WI38 (cell line): ENCODE data around the gene FETUB.
"Not testable (repeated sequence)": the region's sequence is repeated elsewhere in the genome, so short reads cannot be mapped to it uniquely, and the experiment has no call there.

ENCODE experiments used
- H3K4me3 ChIP-seq: 2 replicates; pipeline ENCODE4 v1.5.1; 2011; ENCODE audit warnings: low read depth, mild to moderate bottlenecking, control low read depth, low read length
- CTCF ChIP-seq: IDR thresholded peaks from 2 replicates; pipeline ENCODE4 v1.5.1; 2012; ENCODE audit warnings: low read depth, mild to moderate bottlenecking, control low read depth, low read length

The FETUB gene

DNA sequence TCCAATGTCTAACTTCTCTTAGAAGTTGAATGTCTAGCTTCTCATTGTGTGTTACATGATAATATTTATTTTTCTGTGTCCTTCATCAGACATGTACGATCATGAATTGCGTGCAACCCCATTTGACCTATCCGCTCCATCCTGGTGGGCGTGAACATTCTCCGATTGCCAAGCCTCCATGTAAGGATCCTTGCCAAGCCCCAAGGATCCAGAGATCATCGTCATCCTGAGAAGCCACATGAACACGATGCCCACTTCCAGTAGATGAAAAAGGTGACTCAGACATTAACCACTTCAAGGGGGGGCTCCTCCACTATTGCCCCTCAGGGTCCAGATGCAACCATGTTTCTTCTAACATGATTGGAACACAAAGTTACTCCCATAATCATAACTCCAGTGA, 51.5 kb downstream of the FETUB start:
- no peak overlapping the region for H3K4me3 ChIP-seq
- no peak for TF ChIP-seq CTCF

- H3K4me3 ChIP-seq: no peak overlapping the region
- no peak for TF ChIP-seq CTCF
Observed at GRCh38 chr3:186693843-186694242, 53.6 kb downstream of the FETUB start.

- no peak for TF ChIP-seq CTCF
- H3K4me3 ChIP-seq: no peak overlapping the region
Observed at GRCh38 chr3:186694288-186695032, 54.3 kb downstream of the FETUB start.

DNA sequence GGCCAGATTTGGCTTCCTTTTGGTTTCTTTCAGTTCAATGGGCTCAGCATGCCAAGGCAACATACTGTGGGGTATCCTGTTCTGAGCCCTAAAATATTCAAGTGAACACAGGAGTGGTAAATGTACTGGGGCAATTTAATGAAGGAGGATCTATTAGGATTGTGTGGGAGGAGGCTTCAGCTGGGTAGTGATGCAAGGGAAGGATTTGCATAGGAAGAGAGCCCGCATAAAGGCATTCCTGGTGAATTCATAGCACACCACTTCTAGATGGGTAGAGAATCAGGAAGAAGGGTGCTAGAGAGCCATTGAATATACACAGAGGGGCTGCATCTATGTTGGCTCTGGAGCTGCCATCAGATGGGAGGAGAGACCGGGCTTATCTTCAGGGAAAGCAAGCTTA, 56.3 kb downstream of the FETUB start:
- TF ChIP-seq CTCF: no peak
- no peak overlapping the region for H3K4me3 ChIP-seq

- no peak overlapping the region for H3K4me3 ChIP-seq
- no peak for TF ChIP-seq CTCF
Observed at GRCh38 chr3:186697510-186697909, 57.3 kb downstream of the FETUB start.

GRCh38 chr3:186700267-186700666, 60.1 kb downstream of the FETUB start:
- H3K4me3 ChIP-seq: no peak overlapping the region
- no peak for TF ChIP-seq CTCF

GRCh38 chr3:186702451-186702850, 62.3 kb downstream of the FETUB start:
- H3K4me3 ChIP-seq: not testable (repeated sequence)
